Liver (tissue), 3 donors: ENCODE measurements around the gene DYSF.

ENCODE experiments used
- CTCF ChIP-seq: fragments of 150-350 bp; IDR thresholded peaks from 2 replicates; pipeline ENCODE4 v1.5.1; 2017; ENCODE audit warnings: improper control_type of control experiment, low read depth, low read length; ENCODE audit not compliant: missing input control
- EGR1 ChIP-seq, 2 donors: IDR thresholded peaks; 2 replicates each; pipeline ENCODE4 v1.6.1; 2016 to 2018; ENCODE audit warnings: antibody characterized with exemption in 2 of 2, low read depth in 2 of 2
- REST ChIP-seq: IDR thresholded peaks from 2 replicates; pipeline ENCODE4 v1.6.1; 2016; ENCODE audit warnings: antibody characterized with exemption, mild to moderate bottlenecking
- donor health status: healthy.
- donor health status: healthy.

GRCh38 chr2:71670430-71670795 is 217.1 kb downstream of the DYSF start:
- TF ChIP-seq EGR1 (IDR thresholded peaks at IDR 0.05; ENCODE audit: low read depth in 2 of 2), result no peak
- TF ChIP-seq CTCF, result no peak
- no peak for TF ChIP-seq REST
